Inferior parietal cortex (tissue), 1 donor: Measurements from ENCODE around the gene PRCC.
A peak's percentile ranks its signal among the peaks of the same experiment; 100 is the strongest.

Source experiments
- DNase-seq: peaks from one replicate; pipeline ENCODE4 v3.0.0-alpha.2; 2016; ENCODE audit errors: extremely low spot score

PRCC gene

GRCh38 chr1:156767101-156767878 is at the start of gene PRCC:
Gene PRCC, plus strand, starts transcription at chr1:156767535. Its CDS starts 237 bp downstream, at chr1:156767772.
- DNase-seq, result peak; percentile 100

- DNase-seq, result no peak
Measured at GRCh38 chr1:156721131-156721530, 46.2 kb upstream of the PRCC start.

GRCh38 chr1:156721535-156721934 is 45.8 kb upstream of the PRCC start:
- DNase-seq, result no peak

- DNase-seq, result peak; percentile 89
Measured at GRCh38 chr1:156725683-156726280, 41.6 kb upstream of the PRCC start.

GRCh38 chr1:156726549-156727226 is 40.6 kb upstream of the PRCC start:
- DNase-seq, result no peak

GRCh38 chr1:156727492-156727891 is 39.8 kb upstream of the PRCC start:
- no peak for DNase-seq

GRCh38 chr1:156727926-156728598 is 39.3 kb upstream of the PRCC start, which contains the start of gene METTL25B:
Gene METTL25B, plus strand, starts transcription at chr1:156728469. Its CDS starts 636 bp downstream, at chr1:156729105.
- peak; percentile 84 for DNase-seq

- peak; percentile 93 for DNase-seq
Measured at GRCh38 chr1:156728599-156729462, 38.5 kb upstream of the PRCC start, which contains the start of gene ISG20L2. Gene ISG20L2, minus strand, starts transcription at chr1:156728766. Its CDS starts 1,114 bp downstream, at chr1:156727652.

GRCh38 chr1:156733989-156734584 is 33.2 kb upstream of the PRCC start:
- no peak for DNase-seq

GRCh38 chr1:156738407-156738806 is 28.9 kb upstream of the PRCC start:
- DNase-seq, result no peak

GRCh38 chr1:156738916-156739315 is 28.4 kb upstream of the PRCC start:
- DNase-seq, result no peak

GRCh38 chr1:156740237-156740740 is 27.0 kb upstream of the PRCC start:
- no peak for DNase-seq

- peak; percentile 100 for DNase-seq
Measured at GRCh38 chr1:156740741-156741480, 26.4 kb upstream of the PRCC start, which contains the start of gene MRPL24. Gene MRPL24, minus strand, starts transcription at chr1:156741088. Its CDS starts 2,384 bp downstream, at chr1:156738704.

GRCh38 chr1:156741481-156741983 is 25.8 kb upstream of the PRCC start:
- no peak for DNase-seq

GRCh38 chr1:156742017-156742416 is 25.3 kb upstream of the PRCC start:
- DNase-seq, result no peak

GRCh38 chr1:156742801-156743200 is 24.5 kb upstream of the PRCC start:
- DNase-seq, result no peak

GRCh38 chr1:156743367-156744302 is 23.7 kb upstream of the PRCC start:
- no peak for DNase-seq

- no peak for DNase-seq
Measured at GRCh38 chr1:156744344-156744743, 23.0 kb upstream of the PRCC start.
